ENCODE data around the gene YIPF6. TPM values are rescaled to one million over a fixed set of nuclear protein-coding genes. Genes with fewer than 3 reads are reported as not detected.
A peak's percentile ranks its signal among the peaks of the same experiment; 100 is the strongest.

The YIPF6 gene, protein sequence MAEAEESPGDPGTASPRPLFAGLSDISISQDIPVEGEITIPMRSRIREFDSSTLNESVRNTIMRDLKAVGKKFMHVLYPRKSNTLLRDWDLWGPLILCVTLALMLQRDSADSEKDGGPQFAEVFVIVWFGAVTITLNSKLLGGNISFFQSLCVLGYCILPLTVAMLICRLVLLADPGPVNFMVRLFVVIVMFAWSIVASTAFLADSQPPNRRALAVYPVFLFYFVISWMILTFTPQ
- polyA plus RNA-seq (2013, experiment 1 of 2): 15.5 TPM
- 16.5 TPM for polyA plus RNA-seq (2013, experiment 2 of 2)

DNA sequence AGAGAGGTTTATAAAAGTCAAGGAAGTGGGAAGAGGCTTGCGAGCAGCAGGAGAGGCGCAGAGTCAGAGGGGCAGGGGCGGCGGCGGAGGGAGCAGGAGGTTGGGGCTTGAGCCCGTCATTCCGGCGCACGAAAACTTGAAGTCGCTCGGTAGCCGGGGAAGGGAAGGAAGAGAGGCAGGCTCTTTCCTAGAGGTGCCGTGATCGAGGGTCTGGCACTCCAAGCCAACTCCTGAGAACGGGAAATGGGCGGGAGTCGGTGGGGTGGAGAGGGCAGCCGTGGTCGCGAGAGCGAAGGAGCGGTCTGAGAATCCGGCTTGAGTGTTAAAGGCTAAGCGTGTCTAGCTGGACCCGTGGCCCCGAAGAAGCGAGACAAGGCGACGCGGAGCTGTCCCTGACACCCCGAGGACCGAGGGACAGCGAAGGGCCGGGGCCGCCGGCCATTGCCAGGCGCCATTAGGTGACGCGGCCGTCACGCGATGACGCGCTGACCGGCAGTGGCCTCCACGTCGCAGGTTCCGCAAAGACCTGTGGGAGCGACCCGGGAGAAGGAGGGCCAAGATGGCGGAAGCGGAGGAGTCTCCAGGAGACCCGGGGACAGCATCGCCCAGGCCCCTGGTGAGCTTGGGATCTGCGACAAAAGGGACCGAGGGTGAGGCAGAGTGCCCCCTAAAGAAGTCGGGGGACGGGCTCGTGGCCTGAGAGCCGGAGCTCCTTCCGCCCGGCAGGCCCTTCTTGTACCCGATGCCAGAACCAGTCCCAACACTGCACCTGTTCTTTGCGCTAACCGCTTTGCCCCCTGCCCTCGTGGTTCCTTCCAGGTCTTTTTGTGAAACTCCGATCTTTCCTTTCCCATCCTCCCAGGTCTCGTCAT is at the start of gene YIPF6:
YIPF6 (plus strand) TSS at position 544 of the 872 bp plus-strand sequence; CDS start at position 560, 16 bp downstream.
- H3K9ac ChIP-seq (ENCODE audit: low read length): peak within 1 kb of the TSS; percentile 99
- no peaks in the 10 kb centered on the region for H3K79me1 ChIP-seq (replicated peaks; ENCODE audit: low read length, poor library complexity, severe bottlenecking)
- H3K4me2 ChIP-seq (ENCODE audit: low read length, poor library complexity, severe bottlenecking): peak within 1 kb of the TSS; percentile 66
- H2BK15ac ChIP-seq (ENCODE audit: low read depth, poor library complexity, severe bottlenecking): peak within 1 kb of the TSS; percentile 16
- peak within 1 kb of the TSS in 1 of 2 experiments; percentile 83 for H3K23ac ChIP-seq (ENCODE audit: low read length in 2 of 2)
- H2AK5ac ChIP-seq (ENCODE audit: low read length, severe bottlenecking): no peak within 1 kb of the TSS
- peaks cover 3% of the 10 kb centered on the region for H3K9me3 ChIP-seq (ENCODE audit: control insufficient read depth, low read length)
- H3K4me3 ChIP-seq (ENCODE audit: insufficient read depth in 1 of 2, low read depth in 1 of 2, low read length in 2 of 2): peak within 1 kb of the TSS; percentile 75 to 95
- H4K91ac ChIP-seq (ENCODE audit: low read length): peak within 1 kb of the TSS; percentile 87
- peak within 1 kb of the TSS; percentile 69 for H2BK5ac ChIP-seq (ENCODE audit: low read depth, low read length, poor library complexity, severe bottlenecking)
- WGBS: under 1% methylated on average over 58 of the region's 68 CpGs
- no peak within 1 kb of the TSS for H2BK12ac ChIP-seq (ENCODE audit: low read length in 2 of 2)
- H3K27me3 ChIP-seq (ENCODE audit: control insufficient read depth in 1 of 2, insufficient read depth in 1 of 2, low read length in 2 of 2): peaks cover 0 to 18% of the 10 kb centered on the region in 2 experiments
- peak within 1 kb of the TSS in 1 of 2 experiments; percentile 86 for H3K14ac ChIP-seq (ENCODE audit: low read length in 2 of 2)
- H3K4me1 ChIP-seq (ENCODE audit: control insufficient read depth, insufficient read depth, low read depth, low read length): peaks cover 3% of the 10 kb centered on the region
- H2AFZ ChIP-seq (ENCODE audit: low read depth, low read length): peak within 1 kb of the TSS; percentile 93
- peak within 1 kb of the TSS; percentile 86 to 99 for H3K18ac ChIP-seq (ENCODE audit: low read depth in 1 of 2, low read length in 2 of 2)
- no peaks in the 10 kb centered on the region for H3K36me3 ChIP-seq (ENCODE audit: control insufficient read depth in 1 of 2, insufficient read depth in 2 of 2, low read depth in 1 of 2, low read length in 2 of 2)
- peak within 1 kb of the TSS; percentile 75 for H4K8ac ChIP-seq (ENCODE audit: low read length)
- H2BK120ac ChIP-seq (ENCODE audit: low read depth, low read length): no peak within 1 kb of the TSS
- DNase-seq: peak; percentile 81
- H3K27ac ChIP-seq (ENCODE audit: low read length, poor library complexity, severe bottlenecking): peak within 1 kb of the TSS; percentile 87
- H3K4ac ChIP-seq (ENCODE audit: low read depth in 1 of 2, low read length in 2 of 2): peak within 1 kb of the TSS in 1 of 2 experiments; percentile 94

DNA sequence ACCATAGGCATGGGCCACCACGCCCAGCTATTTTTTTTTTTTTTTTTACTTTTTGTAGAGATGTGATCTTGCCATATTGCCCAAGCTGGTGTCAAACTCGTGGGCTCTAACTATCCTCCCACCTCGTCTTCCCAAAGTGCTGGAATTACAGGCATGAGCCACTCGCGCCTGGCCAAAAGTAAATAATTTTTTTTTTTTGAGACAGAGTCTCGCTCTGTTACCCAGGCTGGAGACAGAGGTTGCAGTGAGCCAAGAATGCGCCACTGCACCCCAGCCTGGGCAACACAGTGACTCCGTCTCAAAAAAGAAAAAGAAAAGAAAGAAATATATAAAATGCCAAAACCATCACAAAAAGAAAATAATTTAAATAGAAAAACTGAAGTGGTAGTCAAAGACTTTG is 47.1 kb upstream of the YIPF6 start:
- no peaks in the 10 kb centered on the region for H3K9me3 ChIP-seq (ENCODE audit: control insufficient read depth, low read length)
- no peak overlapping the region for H2AK5ac ChIP-seq (ENCODE audit: low read length, severe bottlenecking)
- H3K79me1 ChIP-seq (replicated peaks; ENCODE audit: low read length, poor library complexity, severe bottlenecking): no peaks in the 10 kb centered on the region
- no peak overlapping the region for H3K18ac ChIP-seq (ENCODE audit: low read depth in 1 of 2, low read length in 2 of 2)
- H3K4ac ChIP-seq (ENCODE audit: low read depth in 1 of 2, low read length in 2 of 2): no peak overlapping the region
- H2AFZ ChIP-seq (ENCODE audit: low read depth, low read length): no peak overlapping the region
- H3K4me2 ChIP-seq (ENCODE audit: low read length, poor library complexity, severe bottlenecking): no peak overlapping the region
- H4K8ac ChIP-seq (ENCODE audit: low read length): no peak overlapping the region
- peaks cover 0 to 3% of the 10 kb centered on the region in 2 experiments for H3K27me3 ChIP-seq (ENCODE audit: control insufficient read depth in 1 of 2, insufficient read depth in 1 of 2, low read length in 2 of 2)
- H3K9ac ChIP-seq (ENCODE audit: low read length): no peak overlapping the region
- no peak overlapping the region for H4K91ac ChIP-seq (ENCODE audit: low read length)
- no peak overlapping the region for H2BK15ac ChIP-seq (ENCODE audit: low read depth, poor library complexity, severe bottlenecking)
- 67% methylated on average over 1 of the region's 8 CpGs for WGBS
- H2BK12ac ChIP-seq (ENCODE audit: low read length in 2 of 2): no peak overlapping the region
- no peak overlapping the region for H3K27ac ChIP-seq (ENCODE audit: low read length, poor library complexity, severe bottlenecking)
- no peak overlapping the region for H3K23ac ChIP-seq (ENCODE audit: low read length in 2 of 2)
- no peaks in the 10 kb centered on the region for H3K36me3 ChIP-seq (ENCODE audit: control insufficient read depth in 1 of 2, insufficient read depth in 2 of 2, low read depth in 1 of 2, low read length in 2 of 2)
- no peak overlapping the region for H3K4me3 ChIP-seq (ENCODE audit: insufficient read depth in 1 of 2, low read depth in 1 of 2, low read length in 2 of 2)
- no peak overlapping the region for H2BK120ac ChIP-seq (ENCODE audit: low read depth, low read length)
- no peaks in the 10 kb centered on the region for H3K4me1 ChIP-seq (ENCODE audit: control insufficient read depth, insufficient read depth, low read depth, low read length)
- no peak for DNase-seq
- H2BK5ac ChIP-seq (ENCODE audit: low read depth, low read length, poor library complexity, severe bottlenecking): no peak overlapping the region
- no peak overlapping the region for H3K14ac ChIP-seq (ENCODE audit: low read length in 2 of 2)

DNA sequence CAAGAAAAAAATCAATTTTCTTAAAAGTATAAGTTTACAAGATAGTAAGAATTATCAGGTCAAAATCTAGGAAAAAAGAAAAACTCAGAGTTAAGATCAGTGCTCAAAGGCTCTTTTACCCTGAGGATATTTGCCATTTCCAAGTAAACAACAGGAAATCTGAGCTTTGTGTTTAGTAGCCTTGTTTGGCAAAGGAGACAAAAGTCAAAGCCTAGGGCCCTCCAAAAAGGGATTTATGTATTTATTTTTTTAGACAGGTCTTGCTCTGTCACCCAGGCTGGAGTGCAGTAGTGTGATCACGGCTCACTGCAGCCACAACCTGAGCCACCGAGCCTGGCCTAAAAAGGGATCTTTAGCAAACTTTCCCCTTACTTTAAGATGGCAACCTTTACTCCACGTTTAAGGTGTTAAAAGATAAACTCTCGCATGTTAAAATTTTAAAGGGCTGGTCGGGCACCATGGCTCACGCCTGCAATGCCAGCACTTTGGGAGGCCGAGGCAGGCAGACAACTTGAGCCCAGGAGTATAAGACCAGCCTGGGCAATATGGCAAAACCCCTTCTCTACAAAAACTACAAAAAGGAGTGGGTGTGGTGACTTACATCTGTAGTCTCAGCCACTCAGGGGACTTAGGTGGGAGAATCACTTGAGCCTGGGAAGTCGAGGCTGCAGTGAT is 44.2 kb upstream of the YIPF6 start:
- DNase-seq: no peak
- Histone ChIP-seq H3K4me3 (ENCODE audit: insufficient read depth in 1 of 2, low read depth in 1 of 2, low read length in 2 of 2) (no peak overlapping the region), H3K18ac (ENCODE audit: low read depth in 1 of 2, low read length in 2 of 2) (no peak overlapping the region), H3K23ac (ENCODE audit: low read length in 2 of 2) (no peak overlapping the region), H3K9ac (ENCODE audit: low read length) (no peak overlapping the region), H3K79me1 (replicated peaks; ENCODE audit: low read length, poor library complexity, severe bottlenecking) (no peaks in the 10 kb centered on the region), H3K27me3 (ENCODE audit: control insufficient read depth in 1 of 2, insufficient read depth in 1 of 2, low read length in 2 of 2) (peaks cover 0 to 1% of the 10 kb centered on the region in 2 experiments), H3K36me3 (ENCODE audit: control insufficient read depth in 1 of 2, insufficient read depth in 2 of 2, low read depth in 1 of 2, low read length in 2 of 2) (no peaks in the 10 kb centered on the region), H3K4me1 (ENCODE audit: control insufficient read depth, insufficient read depth, low read depth, low read length) (no peaks in the 10 kb centered on the region), H4K8ac (ENCODE audit: low read length) (no peak overlapping the region), H3K4ac (ENCODE audit: low read depth in 1 of 2, low read length in 2 of 2) (no peak overlapping the region), H2BK5ac (ENCODE audit: low read depth, low read length, poor library complexity, severe bottlenecking) (no peak overlapping the region), H2BK15ac (ENCODE audit: low read depth, poor library complexity, severe bottlenecking) (no peak overlapping the region), H3K14ac (ENCODE audit: low read length in 2 of 2) (no peak overlapping the region), H2BK120ac (ENCODE audit: low read depth, low read length) (no peak overlapping the region), H4K91ac (ENCODE audit: low read length) (no peak overlapping the region), H3K4me2 (ENCODE audit: low read length, poor library complexity, severe bottlenecking) (no peak overlapping the region), H3K27ac (ENCODE audit: low read length, poor library complexity, severe bottlenecking) (no peak overlapping the region), H2BK12ac (ENCODE audit: low read length in 2 of 2) (no peak overlapping the region), H2AK5ac (ENCODE audit: low read length, severe bottlenecking) (no peak overlapping the region), H2AFZ (ENCODE audit: low read depth, low read length) (no peak overlapping the region), H3K9me3 (ENCODE audit: control insufficient read depth, low read length) (no peaks in the 10 kb centered on the region)
- 86% methylated on average over 6 of the region's 8 CpGs for WGBS

DNA sequence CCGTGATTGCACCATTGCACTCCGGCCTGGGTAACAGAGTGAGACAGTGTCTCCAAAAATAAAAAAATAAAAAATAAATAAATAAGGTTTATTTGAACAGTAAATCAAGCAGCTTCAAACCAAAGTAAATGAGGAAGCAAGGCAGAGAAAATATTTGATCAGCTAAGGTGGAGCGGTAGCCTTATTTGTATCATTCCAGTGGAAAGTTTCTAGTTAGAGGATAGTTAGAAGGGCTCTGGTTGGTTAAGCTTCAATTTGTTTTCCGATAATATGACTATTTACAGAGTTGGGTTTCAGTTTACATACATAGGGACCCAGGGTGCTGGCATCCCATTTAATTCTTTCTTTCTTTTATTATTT is 43.7 kb upstream of the YIPF6 start:
- Histone ChIP-seq H2BK5ac (ENCODE audit: low read depth, low read length, poor library complexity, severe bottlenecking) (no peak overlapping the region), H4K8ac (ENCODE audit: low read length) (no peak overlapping the region), H3K79me1 (replicated peaks; ENCODE audit: low read length, poor library complexity, severe bottlenecking) (no peaks in the 10 kb centered on the region)

More for the DNA sequence above, 43.7 kb upstream of the YIPF6 start:
- no peak overlapping the region for H3K9ac ChIP-seq (ENCODE audit: low read length)
- no peak overlapping the region for H2BK15ac ChIP-seq (ENCODE audit: low read depth, poor library complexity, severe bottlenecking)
- no peak overlapping the region for H2AK5ac ChIP-seq (ENCODE audit: low read length, severe bottlenecking)
- no peaks in the 10 kb centered on the region for H3K9me3 ChIP-seq (ENCODE audit: control insufficient read depth, low read length)
- no peak overlapping the region for H2AFZ ChIP-seq (ENCODE audit: low read depth, low read length)
- H3K4me1 ChIP-seq (ENCODE audit: control insufficient read depth, insufficient read depth, low read depth, low read length): no peaks in the 10 kb centered on the region
- no peak overlapping the region for H3K18ac ChIP-seq (ENCODE audit: low read depth in 1 of 2, low read length in 2 of 2)
- H4K91ac ChIP-seq (ENCODE audit: low read length): no peak overlapping the region
- no peak overlapping the region for H3K4me3 ChIP-seq (ENCODE audit: insufficient read depth in 1 of 2, low read depth in 1 of 2, low read length in 2 of 2)
- no peak overlapping the region for H2BK120ac ChIP-seq (ENCODE audit: low read depth, low read length)
- no peak overlapping the region for H2BK12ac ChIP-seq (ENCODE audit: low read length in 2 of 2)
- H3K36me3 ChIP-seq (ENCODE audit: control insufficient read depth in 1 of 2, insufficient read depth in 2 of 2, low read depth in 1 of 2, low read length in 2 of 2): no peaks in the 10 kb centered on the region
- no peak overlapping the region for H3K14ac ChIP-seq (ENCODE audit: low read length in 2 of 2)
- no peak overlapping the region for H3K4me2 ChIP-seq (ENCODE audit: low read length, poor library complexity, severe bottlenecking)
- WGBS: 100% methylated on average over 1 of the region's 4 CpGs
- no peak overlapping the region for H3K23ac ChIP-seq (ENCODE audit: low read length in 2 of 2)
- DNase-seq: no peak
- no peak overlapping the region for H3K4ac ChIP-seq (ENCODE audit: low read depth in 1 of 2, low read length in 2 of 2)
- H3K27me3 ChIP-seq (ENCODE audit: control insufficient read depth in 1 of 2, insufficient read depth in 1 of 2, low read length in 2 of 2): no peaks in the 10 kb centered on the region
- H3K27ac ChIP-seq (ENCODE audit: low read length, poor library complexity, severe bottlenecking): no peak overlapping the region
